Frontal cortex (tissue), 4 donors: ENCODE data around the gene TGM4. TPM values are rescaled to one million over a fixed set of nuclear protein-coding genes. Genes with fewer than 3 reads are reported as not detected.
A peak's percentile ranks its signal among the peaks of the same experiment; 100 is the strongest.
"Not testable (repeated sequence)": the region's sequence is repeated elsewhere in the genome, so short reads cannot be mapped to it uniquely, and the experiment has no call there.

Source experiments
- DNase-seq, 2 donors: peaks; one replicate each; pipeline ENCODE4 v3.0.0; 2012; ENCODE audit warnings: low spot score in 2 of 2
- FAIRE-seq: peaks from 2 replicates; lab custom pipeline; 2012; peaks lifted over from hg19 to GRCh38; lab: Jason Lieb, UNC
- total RNA-seq: library from RNA; depleted of rRNA; stranded (reverse); fragments of >200 nt; gene quantifications from one replicate; pipeline ENCODE4 v1.2.3, GENCODE V29; 2014
- donor health status: control.
- donor health status: control.
- donor health status: control.

TGM4 gene
- not detected for total RNA-seq

DNA sequence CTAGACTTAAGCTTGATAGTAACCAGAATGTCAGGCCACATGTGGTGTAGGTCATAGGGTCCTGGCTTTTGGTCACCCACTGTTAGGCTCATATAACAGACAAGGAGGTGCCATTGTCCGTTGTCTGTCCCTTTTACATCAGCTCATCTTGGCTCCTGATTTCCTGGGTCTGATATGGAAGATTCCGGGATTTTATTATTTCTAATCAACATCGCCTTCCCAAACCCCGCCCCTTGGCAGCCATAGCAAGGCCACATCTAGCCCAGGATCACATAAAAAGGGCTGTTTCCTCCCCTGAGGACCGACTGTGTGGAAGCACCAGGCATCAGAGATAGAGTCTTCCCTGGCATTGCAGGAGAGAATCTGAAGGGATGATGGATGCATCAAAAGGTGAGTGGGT is at the start of gene TGM4:
Gene TGM4, plus strand, starts transcription at position 301 of the 400 bp plus-strand sequence. Its CDS starts 71 bp downstream, at position 372.
- no peak for DNase-seq
- FAIRE-seq = no peak

DNA sequence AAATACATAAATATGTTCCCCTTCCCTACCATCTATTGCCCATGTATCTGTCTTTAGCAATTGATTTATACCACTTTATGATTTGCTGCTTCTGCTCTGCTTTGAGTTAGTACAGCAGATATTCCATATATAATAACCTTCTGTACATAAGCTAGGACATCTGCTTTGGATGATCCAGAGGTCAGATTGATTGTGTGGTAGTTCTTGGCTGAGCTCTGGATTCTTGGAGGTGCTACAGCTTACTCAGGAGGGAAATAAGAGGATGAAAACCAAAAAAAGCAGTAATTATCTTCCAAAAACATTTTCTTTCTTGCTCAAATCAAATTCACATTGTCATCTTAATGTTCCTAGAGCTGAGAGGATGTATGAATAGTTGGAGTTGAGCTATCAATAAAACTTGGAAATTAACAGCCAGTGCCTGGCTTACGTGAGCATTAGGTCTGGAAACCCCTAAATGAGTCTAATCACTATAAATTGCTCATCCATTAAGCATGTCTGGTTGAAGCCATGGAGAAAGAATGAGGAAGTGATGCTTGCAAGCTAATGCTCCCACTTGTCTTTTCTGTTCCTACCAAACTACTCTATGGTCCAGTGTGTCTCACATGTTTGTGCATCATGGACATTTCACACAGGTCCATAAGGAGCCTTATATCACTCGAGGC is 49.0 kb upstream of the TGM4 start:
- no peak for DNase-seq
- FAIRE-seq = no peak

DNA sequence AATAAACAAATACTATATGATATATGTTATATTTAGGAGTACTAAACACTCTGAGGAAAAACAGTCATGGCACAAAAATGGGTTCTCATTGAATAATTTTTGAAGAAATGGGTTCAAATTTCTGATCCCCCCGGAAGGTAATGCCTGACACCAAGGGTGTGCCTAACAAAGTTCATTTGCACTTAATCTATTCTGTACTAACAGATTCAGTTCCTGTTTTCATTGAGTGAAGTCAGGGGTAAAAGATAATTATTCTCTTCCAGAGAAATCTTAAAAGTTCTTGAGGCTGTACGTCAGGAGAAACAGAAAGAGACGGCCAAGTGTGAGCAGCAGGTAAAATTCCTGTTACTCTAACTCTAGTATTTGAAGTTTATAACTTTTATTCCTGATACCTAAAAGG is 47.2 kb upstream of the TGM4 start:
- DNase-seq (no peak), FAIRE-seq (no peak)

DNA sequence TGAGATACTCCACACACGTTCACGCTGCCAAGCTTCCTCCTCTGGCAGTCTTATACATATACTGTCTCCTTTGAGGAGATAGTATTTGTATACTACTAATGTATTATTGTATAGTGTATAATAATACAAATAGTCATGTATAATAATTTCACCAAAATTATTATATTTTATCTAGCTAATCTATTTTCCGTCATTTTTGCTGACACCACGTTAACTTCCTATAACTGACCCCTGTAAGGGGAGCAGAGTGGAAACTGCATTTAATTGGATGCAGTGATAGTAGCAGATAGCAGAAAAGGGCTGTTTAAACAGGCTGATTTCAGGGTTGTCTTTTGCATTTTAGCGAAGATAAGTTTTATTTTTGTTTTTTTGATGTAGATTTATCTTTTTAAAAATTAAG is 43.2 kb upstream of the TGM4 start:
- DNase-seq (no peak), FAIRE-seq (no peak)

GRCh38 chr3:44832032-44832431 is 42.4 kb upstream of the TGM4 start:
- DNase-seq = no peak
- FAIRE-seq = no peak

DNA sequence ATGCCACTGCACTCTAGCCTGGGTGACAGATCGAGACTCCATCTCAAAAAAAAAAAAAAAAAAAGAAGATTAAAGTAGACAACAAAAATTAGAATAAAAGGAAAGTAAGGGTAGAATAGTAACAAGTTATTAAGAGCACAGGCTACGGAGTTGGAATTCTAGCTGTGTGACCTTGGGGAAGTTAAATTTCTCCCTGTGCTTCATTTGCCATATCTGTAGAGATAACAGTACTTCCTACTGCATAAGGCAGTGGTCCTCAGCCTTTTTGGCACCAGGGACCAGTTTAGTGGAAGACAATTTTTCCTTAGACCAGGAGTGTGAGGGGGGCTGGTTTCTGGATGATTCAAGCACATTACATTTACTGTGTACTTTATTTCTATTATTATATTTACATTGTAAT is 41.4 kb upstream of the TGM4 start:
- no peak for DNase-seq
- FAIRE-seq = no peak

DNA sequence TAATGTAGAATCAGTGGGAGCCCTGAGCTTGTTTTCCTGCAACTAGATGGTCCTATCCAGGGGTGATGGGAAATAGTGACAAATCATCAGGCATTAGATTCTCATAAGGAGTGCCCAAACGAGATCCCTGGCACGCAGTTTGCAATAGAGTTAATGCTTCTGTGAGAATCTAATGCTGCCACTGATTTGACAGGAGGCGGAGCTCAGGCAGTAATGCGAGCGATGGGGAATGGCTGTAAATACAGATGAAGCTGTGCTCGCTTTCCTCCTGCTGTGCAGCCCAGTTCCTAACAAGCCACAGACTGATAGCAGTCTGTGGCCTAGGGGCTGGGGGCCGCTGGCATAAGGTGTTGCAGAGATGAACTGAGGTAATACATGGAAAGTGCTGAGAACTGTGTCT is 41.0 kb upstream of the TGM4 start:
- FAIRE-seq (no peak), DNase-seq (no peak)

DNA sequence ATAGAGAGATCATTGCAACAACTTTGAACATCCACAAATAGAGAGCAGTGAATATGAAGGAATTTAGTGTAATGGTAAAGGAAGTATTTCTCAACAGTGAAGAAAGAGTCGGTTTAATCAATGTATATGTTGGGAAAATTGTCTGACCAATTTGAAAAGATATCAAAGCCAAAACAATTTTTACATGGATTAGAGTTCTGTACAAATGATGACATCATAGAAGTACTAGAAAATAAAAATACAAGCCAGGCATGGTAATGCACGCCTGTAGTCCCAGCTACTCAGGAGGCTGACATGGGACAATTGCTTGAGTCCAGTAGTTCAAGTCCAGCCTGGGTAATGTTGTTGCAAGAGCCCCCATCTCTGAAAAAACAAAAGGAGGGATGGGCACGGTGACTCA is 38.7 kb upstream of the TGM4 start:
- FAIRE-seq = no peak
- DNase-seq = no peak

GRCh38 chr3:44842376-44842775 is 32.0 kb upstream of the TGM4 start:
- no peak for FAIRE-seq

DNA sequence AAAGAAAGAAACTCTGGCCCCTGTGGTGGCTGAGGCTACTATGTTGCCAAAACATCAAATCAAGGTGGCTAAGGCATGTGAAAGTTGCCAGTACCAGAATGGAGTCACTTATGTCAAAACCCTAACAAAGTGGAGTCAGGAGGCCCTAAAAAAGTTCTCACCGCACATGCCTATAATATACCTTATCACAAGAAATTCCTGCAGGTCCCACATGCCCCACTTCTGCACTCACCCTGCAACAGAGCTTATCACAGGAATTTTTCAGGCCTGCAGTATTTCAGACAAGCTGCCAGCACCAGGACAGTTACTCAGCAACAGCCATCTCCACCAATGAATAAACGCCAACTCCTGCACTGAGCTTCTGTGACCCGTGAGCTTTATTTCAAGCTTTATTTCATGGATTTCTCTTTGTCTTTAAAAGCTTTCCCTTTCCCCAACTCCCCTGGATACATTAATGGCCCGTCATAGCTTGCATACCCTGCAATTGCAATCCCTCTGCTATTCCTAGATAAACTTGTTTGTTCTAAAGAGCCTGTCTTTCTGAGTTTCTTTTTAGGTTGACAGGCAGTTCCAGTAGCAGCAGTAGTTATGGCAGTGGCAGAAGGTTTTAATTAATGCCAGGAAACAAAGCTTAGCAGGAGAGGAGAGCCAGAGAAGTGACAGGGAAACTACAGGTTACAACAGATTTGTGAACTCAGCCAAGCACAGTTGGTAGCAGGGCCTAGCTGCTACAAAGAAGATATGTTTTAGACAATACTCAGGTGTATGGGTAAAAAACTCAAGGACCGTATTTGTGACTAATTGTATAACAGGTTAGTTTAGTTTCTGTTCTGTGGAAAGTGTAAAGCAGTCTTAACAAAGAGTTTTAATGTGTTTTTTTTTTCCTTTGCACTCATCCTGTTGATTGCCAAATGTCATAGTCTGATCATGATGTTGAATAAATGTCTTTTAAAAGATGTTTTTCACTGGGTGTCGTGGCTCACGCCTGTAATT is 28.6 kb upstream of the TGM4 start:
- DNase-seq (no peak), FAIRE-seq (no peak)

More at GRCh38 chr3:44842376-44842775, 32.0 kb upstream of the TGM4 start:
- DNase-seq = no peak

DNA sequence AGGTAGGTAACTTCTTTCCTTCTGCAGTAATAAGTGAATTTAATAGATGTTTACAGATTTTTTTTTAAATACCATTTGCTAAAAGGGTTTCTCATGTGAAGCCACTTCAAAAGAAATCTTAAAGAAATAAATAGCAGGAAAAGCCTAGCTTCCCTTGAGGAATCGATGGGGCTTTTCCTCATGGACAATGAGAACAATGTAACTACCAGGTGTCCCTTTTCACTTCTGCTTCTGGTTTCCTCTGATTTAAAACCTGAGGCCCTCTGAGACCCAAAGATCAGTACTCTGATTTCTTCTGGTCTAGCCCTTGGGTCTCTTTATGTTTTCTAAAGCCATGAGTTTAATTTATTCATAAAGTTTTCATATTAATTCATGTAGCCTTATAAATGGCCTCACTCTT is 25.8 kb upstream of the TGM4 start:
- DNase-seq = no peak
- FAIRE-seq = no peak

DNA sequence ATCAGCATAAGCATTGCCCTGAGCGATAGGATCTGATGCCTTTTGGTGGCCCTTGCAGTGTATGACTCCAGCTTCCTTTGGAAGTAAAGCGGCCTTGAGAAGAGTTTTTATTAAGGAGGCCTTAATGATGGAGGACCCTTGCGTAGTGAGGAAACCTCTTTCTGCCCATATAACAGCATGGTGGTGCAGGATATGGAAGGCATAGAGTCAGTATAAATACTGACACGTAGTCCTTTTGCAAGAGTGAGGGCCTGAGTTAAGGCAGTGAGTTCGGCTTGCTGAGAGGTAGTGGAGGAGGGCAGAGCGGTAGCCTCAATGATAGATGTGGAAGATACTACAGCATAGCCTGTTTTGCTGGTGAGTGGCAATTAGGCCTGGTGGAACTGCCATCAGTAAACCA is 17.7 kb upstream of the TGM4 start:
- not testable (repeated sequence) for FAIRE-seq

GRCh38 chr3:44860117-44860516 is 14.3 kb upstream of the TGM4 start:
- FAIRE-seq = no peak
- no peak for DNase-seq

More for the DNA sequence above, 17.7 kb upstream of the TGM4 start:
- not testable (repeated sequence) for DNase-seq

DNA sequence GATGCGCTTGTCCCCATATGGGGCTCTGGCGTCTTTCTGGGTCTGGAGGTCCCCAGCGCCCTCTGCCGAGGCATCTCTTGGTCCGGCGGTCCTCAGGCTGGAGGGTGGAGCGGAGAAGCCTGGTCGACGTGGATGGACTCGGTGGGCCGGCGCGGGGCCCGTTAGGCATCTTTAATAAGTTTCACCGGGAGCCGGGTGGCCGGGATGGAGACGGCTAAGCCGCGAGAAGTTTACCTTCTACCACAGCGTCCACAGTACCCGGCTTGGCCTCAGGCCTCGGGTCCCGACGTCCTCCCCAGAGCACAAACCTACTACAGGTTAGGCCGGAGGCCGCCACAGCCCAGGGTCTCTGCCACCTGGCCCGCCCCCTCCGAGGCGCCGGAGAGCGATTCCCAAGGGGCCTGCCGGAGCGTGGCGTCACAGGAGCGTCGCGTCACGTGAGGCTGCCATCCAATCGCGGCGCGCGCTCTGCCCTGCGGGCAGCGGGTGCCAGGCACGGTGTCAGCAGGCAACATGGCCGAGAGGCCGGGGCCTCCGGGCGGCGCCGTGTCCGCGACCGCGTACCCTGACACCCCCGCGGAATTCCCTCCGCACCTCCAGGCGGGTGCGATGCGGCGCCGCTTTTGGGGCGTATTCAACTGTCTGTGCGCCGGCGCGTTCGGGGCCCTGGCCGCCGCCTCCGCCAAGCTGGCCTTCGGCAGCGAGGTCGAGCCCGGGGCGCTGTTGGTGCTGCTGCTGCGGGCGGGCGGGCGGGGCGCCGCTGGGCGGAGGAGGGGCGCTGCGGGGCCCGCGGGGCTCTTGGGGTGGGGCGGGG is 12.8 kb upstream of the TGM4 start, which contains the start of gene TMEM42:
Gene TMEM42, plus strand, starts transcription at position 501 of the 814 bp plus-strand sequence. Its CDS starts 13 bp downstream, at position 514.
- peak; percentile 97 for DNase-seq
- FAIRE-seq = no peak

DNA sequence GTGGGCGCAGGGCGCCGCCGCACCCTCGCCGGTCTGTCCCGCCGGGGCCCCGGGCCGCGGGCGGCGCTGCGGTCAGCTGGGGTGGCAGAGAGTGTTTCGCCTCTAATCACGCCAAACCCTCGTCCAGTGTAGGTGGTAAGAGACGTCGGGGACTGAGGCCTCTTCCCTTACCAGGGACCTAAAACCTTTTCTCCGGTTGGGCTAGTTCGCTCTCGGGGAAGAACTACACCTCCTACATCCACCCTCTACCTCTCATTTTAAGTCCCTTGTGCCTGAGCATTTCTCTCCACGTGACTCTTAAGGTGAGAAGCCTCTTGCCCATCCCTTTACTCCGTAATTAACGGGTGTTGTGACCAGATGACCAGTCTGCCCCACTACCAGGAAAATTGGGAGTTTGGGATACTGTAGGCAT is 12.2 kb upstream of the TGM4 start:
- FAIRE-seq (no peak), DNase-seq (no peak)

DNA sequence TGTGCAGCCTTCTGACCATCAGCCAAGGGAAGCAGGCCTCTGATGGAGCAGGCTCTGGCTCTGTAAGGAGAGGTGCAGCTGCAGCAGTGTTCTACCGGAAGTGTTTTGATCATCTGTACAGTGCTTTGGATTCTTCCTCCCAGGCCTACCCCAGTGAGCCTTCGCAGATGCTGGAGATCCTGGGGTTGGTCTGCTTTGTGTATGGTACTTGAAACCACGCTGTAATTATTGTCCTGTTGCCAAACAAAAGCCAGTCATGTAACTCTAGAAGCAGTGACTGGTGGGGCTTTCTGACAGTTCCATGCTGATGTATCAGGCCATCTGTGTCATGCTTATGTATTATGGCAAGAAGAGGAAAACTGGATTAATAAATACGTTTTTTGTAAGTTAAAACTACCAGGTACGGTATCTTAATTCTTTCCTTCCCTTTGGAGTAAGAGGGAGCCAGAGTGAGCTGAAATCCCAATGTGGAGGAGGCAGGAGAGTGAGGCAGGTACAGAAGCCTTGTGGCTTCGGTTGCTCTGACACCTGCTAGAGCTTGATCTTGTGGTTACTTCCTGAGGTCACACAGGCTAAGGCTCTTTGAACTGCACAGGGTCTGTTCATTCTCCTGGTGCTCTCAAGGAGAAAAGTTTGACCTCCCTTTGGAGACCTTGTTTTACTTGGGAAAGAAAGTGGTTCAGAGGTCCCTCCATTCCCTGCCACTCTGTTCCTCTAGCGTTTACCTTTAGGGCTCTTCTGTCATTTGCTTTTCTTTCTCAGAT is 9.0 kb upstream of the TGM4 start:
- no peak for FAIRE-seq
- no peak for DNase-seq

DNA sequence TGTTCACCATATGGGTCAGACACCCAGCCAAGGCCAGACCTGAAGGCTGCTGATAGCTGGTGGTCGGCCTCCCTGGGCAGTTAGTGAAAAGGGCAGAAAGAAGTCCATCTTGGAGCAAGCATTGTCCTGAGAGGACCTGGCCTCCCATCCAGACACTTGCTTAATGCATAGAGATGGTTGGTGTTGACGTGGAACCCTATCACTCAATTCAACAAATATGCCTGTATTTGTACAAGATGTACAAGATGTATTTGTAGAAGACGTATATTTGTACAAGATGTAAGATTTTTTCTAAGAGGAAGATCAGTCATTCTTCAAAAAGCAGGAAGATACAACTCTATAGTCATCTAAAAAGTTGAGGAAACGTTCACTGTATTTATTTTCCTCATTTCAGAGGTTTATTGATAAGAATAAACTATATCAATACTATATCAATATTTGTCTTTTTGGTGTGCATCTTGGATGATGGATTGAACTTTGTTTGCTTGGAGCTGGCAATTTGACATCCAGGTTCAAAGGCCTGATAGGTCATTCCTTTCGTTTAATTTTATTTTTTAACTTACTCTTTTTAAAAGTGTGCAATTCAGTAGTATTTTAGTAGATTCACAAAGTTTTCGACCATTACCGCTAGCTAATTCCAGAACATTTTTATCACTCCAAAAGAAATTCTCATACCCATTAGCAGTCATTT is 6.8 kb upstream of the TGM4 start:
- DNase-seq = no peak
- FAIRE-seq = no peak

GRCh38 chr3:44870375-44871061 is 3.9 kb upstream of the TGM4 start:
- DNase-seq (no peak), FAIRE-seq (no peak)
